Liver (tissue), 9 donors: ENCODE results near the gene FOXRED2. TPM values are rescaled to one million over a fixed set of nuclear protein-coding genes. Genes with fewer than 3 reads are reported as not detected.

Source experiments
- DNase-seq: peaks from one replicate; pipeline ENCODE4 v3.0.0-alpha.2; 2017; ENCODE audit warnings: low spot score
- H3K27ac ChIP-seq, 2 donors: one replicate each; pipeline ENCODE4 v1.7.0; 2013; ENCODE audit warnings: inconsistent platforms in 2 of 2, low read length in 2 of 2, control low read depth in 1 of 2, low read depth in 1 of 2, mild to moderate bottlenecking in 1 of 2
- H3K27me3 ChIP-seq, 4 donors: one replicate each; pipeline versions ENCODE4 v1.6.1 to v1.7.0; 2013; ENCODE audit warnings: low read length in 3 of 4, inconsistent platforms in 1 of 4, mild to moderate bottlenecking in 1 of 4, moderate library complexity in 1 of 4; ENCODE audit not compliant: control insufficient read depth in 4 of 4, insufficient read depth in 4 of 4
- H3K36me3 ChIP-seq, 4 donors: one replicate each; pipeline versions ENCODE4 v1.6.1 to v1.7.0; 2013; ENCODE audit warnings: low read length in 3 of 4, mild to moderate bottlenecking in 3 of 4, low read depth in 1 of 4, moderate library complexity in 1 of 4; ENCODE audit not compliant: control insufficient read depth in 4 of 4, insufficient read depth in 3 of 4
- H3K4me1 ChIP-seq, 4 donors: one replicate each; pipeline versions ENCODE4 v1.6.1 to v1.7.0; 2013; ENCODE audit warnings: low read length in 3 of 4, mild to moderate bottlenecking in 3 of 4, moderate library complexity in 1 of 4; ENCODE audit not compliant: control insufficient read depth in 4 of 4, insufficient read depth in 4 of 4
- H3K4me3 ChIP-seq, 3 donors: one replicate each; pipeline versions ENCODE4 v1.6.1 to v1.7.0; 2013; ENCODE audit warnings: low read length in 3 of 3, control low read depth in 1 of 3, low read depth in 1 of 3, mild to moderate bottlenecking in 1 of 3
- H3K9ac ChIP-seq, 2 donors: one replicate each; pipeline ENCODE4 v1.7.0; 2013; ENCODE audit warnings: low read length in 2 of 2, mild to moderate bottlenecking in 2 of 2, moderate library complexity in 2 of 2, control low read depth in 1 of 2, low read depth in 1 of 2
- H3K9me3 ChIP-seq, 4 donors: one replicate each; pipeline versions ENCODE4 v1.6.1 to v1.7.0; 2013; ENCODE audit warnings: low read length in 3 of 4; ENCODE audit not compliant: control insufficient read depth in 4 of 4
- ATF3 ChIP-seq: IDR thresholded peaks from 2 replicates; pipeline ENCODE4 v1.6.1; 2016; ENCODE audit warnings: antibody characterized with exemption
- CTCF ChIP-seq: fragments of 150-350 bp; IDR thresholded peaks from 2 replicates; pipeline ENCODE4 v1.5.1; 2017; ENCODE audit warnings: improper control_type of control experiment, low read depth, low read length; ENCODE audit not compliant: missing input control
- EGR1 ChIP-seq, 2 donors: IDR thresholded peaks; 2 replicates each; pipeline ENCODE4 v1.6.1; 2016 to 2018; ENCODE audit warnings: antibody characterized with exemption in 2 of 2, low read depth in 2 of 2
- FOXA1 ChIP-seq: IDR thresholded peaks from 2 replicates; pipeline ENCODE4 v1.6.1; 2016; ENCODE audit warnings: antibody characterized with exemption
- FOXA2 ChIP-seq: IDR thresholded peaks from 2 replicates; pipeline ENCODE4 v1.6.1; 2016; ENCODE audit warnings: antibody characterized with exemption
- GABPA ChIP-seq, 2 donors: IDR thresholded peaks in 1 of 2; conservative IDR thresholded peaks in 1 of 2; 2 replicates each; pipeline ENCODE4 v1.6.1; 2016; ENCODE audit warnings: antibody characterized with exemption in 2 of 2, mild to moderate bottlenecking in 1 of 2, moderate library complexity in 1 of 2
- JUND ChIP-seq, 2 donors: IDR thresholded peaks; 2 replicates each; pipeline ENCODE4 v1.6.1; 2016; ENCODE audit warnings: antibody characterized with exemption in 2 of 2
- NR2F2 ChIP-seq: IDR thresholded peaks from 2 replicates; pipeline ENCODE4 v1.6.1; 2016; ENCODE audit warnings: antibody characterized with exemption
- RAD21 ChIP-seq, 2 donors: IDR thresholded peaks; 2 replicates each; pipeline ENCODE4 v1.6.1; 2016; ENCODE audit warnings: antibody characterized with exemption in 2 of 2, mild to moderate bottlenecking in 2 of 2
- REST ChIP-seq: IDR thresholded peaks from 2 replicates; pipeline ENCODE4 v1.6.1; 2016; ENCODE audit warnings: antibody characterized with exemption, mild to moderate bottlenecking
- RXRA ChIP-seq, 2 donors: IDR thresholded peaks; 2 replicates each; pipeline ENCODE4 v1.6.1; 2017 to 2018; ENCODE audit warnings: antibody characterized with exemption in 2 of 2, mild to moderate bottlenecking in 1 of 2
- SP1 ChIP-seq: IDR thresholded peaks from 2 replicates; pipeline ENCODE4 v1.6.1; 2018; ENCODE audit warnings: antibody characterized with exemption, mild to moderate bottlenecking
- TAF1 ChIP-seq: conservative IDR thresholded peaks from 2 replicates; pipeline ENCODE4 v1.6.1; 2016; ENCODE audit warnings: antibody characterized with exemption, mild to moderate bottlenecking
- YY1 ChIP-seq: IDR thresholded peaks from 2 replicates; pipeline ENCODE4 v1.6.1; 2016; ENCODE audit warnings: antibody characterized with exemption, mild to moderate bottlenecking
- WGBS: extraction: QIAGEN DNeasy Blood & Tissue Kit; methylation state at CpG from one replicate; pipeline ENCODE4 v1.1.7; 2013; 5-methylcytosine and 5-hydroxymethylcytosine counted together
- polyA plus RNA-seq, 2 donors: library from polyadenylated mRNA; stranded (reverse) in 1 of 2; unstranded in 1 of 2; fragments of 200-250 nt in 1 of 2; fragments of >200 nt in 1 of 2; fragmentation: Nextera tagmentation in 1 of 2; extraction: Ambion mirVana in 1 of 2; gene quantifications; one replicate each; pipeline versions ENCODE4 v1.2.1 to v1.2.3, GENCODE V29; 2013 to 2015
- total RNA-seq, 2 donors: library from RNA; depleted of rRNA; stranded (reverse); fragments of >200 nt; gene quantifications; one replicate each; pipeline ENCODE4 v1.2.3, GENCODE V29; 2014
- TF ChIP-seq, protein P1 (sequence below): IDR thresholded peaks from 2 replicates; pipeline ENCODE4 v1.6.1; 2016; ENCODE audit warnings: antibody characterized with exemption
- donor health status: healthy.
- donor health status: healthy.
- donor health status: healthy.
- donor health status: healthy.
- donor health status: healthy.

Gene FOXRED2
- total and polyA plus RNA-seq, 4 donors: 5.1 to 15.0 (median 7.3) TPM

GRCh38 chr22:36546092-36546804, 39.4 kb upstream of the FOXRED2 start:
- TF ChIP-seq, protein P1, sequence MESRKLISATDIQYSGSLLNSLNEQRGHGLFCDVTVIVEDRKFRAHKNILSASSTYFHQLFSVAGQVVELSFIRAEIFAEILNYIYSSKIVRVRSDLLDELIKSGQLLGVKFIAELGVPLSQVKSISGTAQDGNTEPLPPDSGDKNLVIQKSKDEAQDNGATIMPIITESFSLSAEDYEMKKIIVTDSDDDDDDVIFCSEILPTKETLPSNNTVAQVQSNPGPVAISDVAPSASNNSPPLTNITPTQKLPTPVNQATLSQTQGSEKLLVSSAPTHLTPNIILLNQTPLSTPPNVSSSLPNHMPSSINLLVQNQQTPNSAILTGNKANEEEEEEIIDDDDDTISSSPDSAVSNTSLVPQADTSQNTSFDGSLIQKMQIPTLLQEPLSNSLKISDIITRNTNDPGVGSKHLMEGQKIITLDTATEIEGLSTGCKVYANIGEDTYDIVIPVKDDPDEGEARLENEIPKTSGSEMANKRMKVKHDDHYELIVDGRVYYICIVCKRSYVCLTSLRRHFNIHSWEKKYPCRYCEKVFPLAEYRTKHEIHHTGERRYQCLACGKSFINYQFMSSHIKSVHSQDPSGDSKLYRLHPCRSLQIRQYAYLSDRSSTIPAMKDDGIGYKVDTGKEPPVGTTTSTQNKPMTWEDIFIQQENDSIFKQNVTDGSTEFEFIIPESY: no peak
- TF ChIP-seq CTCF (peak; percentile 18), JUND (IDR thresholded peaks at IDR 0.05) (no peak), FOXA1 (no peak), RAD21 (IDR thresholded peaks at IDR 0.05) (peak; percentile 45 to 54)
- H3K27me3 ChIP-seq: peaks cover 0 to 2% (median 2%) of the 10 kb centered on the region in 4 donors
- peak; percentile 37 for DNase-seq
- 29% methylated on average over 23 of the region's 23 CpGs for WGBS
- H3K9me3 ChIP-seq: no peaks in the 10 kb centered on the region
- H3K4me1 ChIP-seq: no peaks in the 10 kb centered on the region
- H3K4me3 ChIP-seq: no peak overlapping the region
- no peaks in the 10 kb centered on the region for H3K36me3 ChIP-seq
- no peak overlapping the region for H3K9ac ChIP-seq
- H3K27ac ChIP-seq: no peak overlapping the region

- no peaks in the 10 kb centered on the region for H3K4me1 ChIP-seq
- no peaks in the 10 kb centered on the region for H3K9me3 ChIP-seq
- DNase-seq: no peak
- peaks cover 0 to 2% (median 2%) of the 10 kb centered on the region in 4 donors for H3K27me3 ChIP-seq
- H3K27ac ChIP-seq: no peak overlapping the region
- TF ChIP-seq REST (no peak), JUND (IDR thresholded peaks at IDR 0.05) (no peak), RXRA (IDR thresholded peaks at IDR 0.05) (no peak), CTCF (no peak), RAD21 (IDR thresholded peaks at IDR 0.05) (no peak), SP1 (no peak), FOXA2 (no peak), YY1 (no peak), NR2F2 (no peak), ATF3 (no peak), GABPA (IDR thresholded peaks at IDR 0.05 in 1 of 2, conservative IDR thresholded peaks at IDR 0.05 in 1 of 2) (no peak), TAF1 (no peak), EGR1 (IDR thresholded peaks at IDR 0.05; ENCODE audit: low read depth in 2 of 2) (no peak)
- H3K9ac ChIP-seq: no peak overlapping the region
- WGBS: 86% methylated on average over 11 of the region's 11 CpGs
- no peak overlapping the region for H3K4me3 ChIP-seq
- H3K36me3 ChIP-seq: no peaks in the 10 kb centered on the region
Measured at GRCh38 chr22:36544107-36544620, 37.3 kb upstream of the FOXRED2 start.
